Measurements from ENCODE around the gene POR.

DNA sequence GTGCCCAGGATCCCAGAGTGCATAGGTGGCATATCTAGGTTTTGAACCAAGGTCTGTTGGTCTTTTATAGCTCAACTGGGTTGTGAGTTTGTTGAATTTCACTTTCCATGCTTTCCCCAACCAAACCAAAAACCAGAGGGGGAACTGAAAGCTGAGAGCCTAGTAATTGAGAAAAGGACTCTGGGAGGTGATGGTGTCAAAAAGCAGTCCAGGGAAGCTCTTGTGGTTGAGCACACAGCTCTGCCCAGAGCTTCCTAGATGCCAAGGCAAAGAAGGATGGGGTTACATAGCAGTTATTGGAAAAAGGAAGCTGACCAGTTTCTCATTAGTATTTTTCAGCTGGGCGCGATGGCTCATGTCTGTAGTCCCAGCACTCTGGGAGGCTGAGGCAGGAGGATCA lies 9.9 kb downstream of the POR start:
- TF ChIP-seq POLR2A (IDR thresholded peaks at IDR 0.05; ENCODE audit: low read depth), result no peak
- TF ChIP-seq, protein P1, sequence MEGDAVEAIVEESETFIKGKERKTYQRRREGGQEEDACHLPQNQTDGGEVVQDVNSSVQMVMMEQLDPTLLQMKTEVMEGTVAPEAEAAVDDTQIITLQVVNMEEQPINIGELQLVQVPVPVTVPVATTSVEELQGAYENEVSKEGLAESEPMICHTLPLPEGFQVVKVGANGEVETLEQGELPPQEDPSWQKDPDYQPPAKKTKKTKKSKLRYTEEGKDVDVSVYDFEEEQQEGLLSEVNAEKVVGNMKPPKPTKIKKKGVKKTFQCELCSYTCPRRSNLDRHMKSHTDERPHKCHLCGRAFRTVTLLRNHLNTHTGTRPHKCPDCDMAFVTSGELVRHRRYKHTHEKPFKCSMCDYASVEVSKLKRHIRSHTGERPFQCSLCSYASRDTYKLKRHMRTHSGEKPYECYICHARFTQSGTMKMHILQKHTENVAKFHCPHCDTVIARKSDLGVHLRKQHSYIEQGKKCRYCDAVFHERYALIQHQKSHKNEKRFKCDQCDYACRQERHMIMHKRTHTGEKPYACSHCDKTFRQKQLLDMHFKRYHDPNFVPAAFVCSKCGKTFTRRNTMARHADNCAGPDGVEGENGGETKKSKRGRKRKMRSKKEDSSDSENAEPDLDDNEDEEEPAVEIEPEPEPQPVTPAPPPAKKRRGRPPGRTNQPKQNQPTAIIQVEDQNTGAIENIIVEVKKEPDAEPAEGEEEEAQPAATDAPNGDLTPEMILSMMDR (IDR thresholded peaks at IDR 0.05), result no peak
- TF ChIP-seq POLR2AphosphoS5 (IDR thresholded peaks at IDR 0.05), result no peak
- no peak for TF ChIP-seq EP300 (IDR thresholded peaks at IDR 0.05)

Measured in esophagus muscularis mucosa (tissue), 4 donors.